Astrocyte of the cerebellum (primary cell): Measurements from ENCODE around the gene HEBP1.

Source experiments
- DNase-seq: peaks from one replicate; pipeline ENCODE4 v3.0.0-alpha.2; 2011; ENCODE audit warnings: low read depth
- H3K4me3 ChIP-seq: 2 replicates; pipeline ENCODE4 v1.5.1; 2011; ENCODE audit warnings: mild to moderate bottlenecking, low read depth, low read length, moderate library complexity
- CTCF ChIP-seq: IDR thresholded peaks from 2 replicates; pipeline ENCODE4 v1.5.1; 2012; ENCODE audit warnings: low read length, low read depth, moderate library complexity, mild to moderate bottlenecking; ENCODE audit errors: missing control alignments
- in situ Hi-C: cut with HindIII; loops from 2 replicates; pipeline ENCODE4 v1.10.0; 2017; ENCODE audit warnings: low sequenced_read_pairs

HEBP1 gene

GRCh38 chr12:12977231-12977630, 22.8 kb downstream of the HEBP1 start:
- in situ Hi-C loops, result no loop called here
- no peak overlapping the region for H3K4me3 ChIP-seq
- no peak for TF ChIP-seq CTCF
- DNase-seq, result no peak

GRCh38 chr12:12976366-12976765, 23.7 kb downstream of the HEBP1 start:
- in situ Hi-C loops, result no loop called here
- peak; percentile 75 for DNase-seq
- H3K4me3 ChIP-seq, result no peak overlapping the region
- no peak for TF ChIP-seq CTCF

GRCh38 chr12:12975322-12976077, 24.6 kb downstream of the HEBP1 start:
- no peak for DNase-seq
- in situ Hi-C loops, result no loop called here
- TF ChIP-seq CTCF, result peak; percentile 58
- H3K4me3 ChIP-seq, result no peak overlapping the region

GRCh38 chr12:12974211-12974610, 25.9 kb downstream of the HEBP1 start:
- in situ Hi-C loops, result no loop called here
- DNase-seq, result no peak
- no peak overlapping the region for H3K4me3 ChIP-seq
- no peak for TF ChIP-seq CTCF

- H3K4me3 ChIP-seq, result no peak overlapping the region
- in situ Hi-C loops, result no loop called here
- no peak for TF ChIP-seq CTCF
- DNase-seq, result no peak
Measured at GRCh38 chr12:12973019-12973418, 27.0 kb downstream of the HEBP1 start.

GRCh38 chr12:12965836-12966235, 34.2 kb downstream of the HEBP1 start:
- no peak for DNase-seq
- TF ChIP-seq CTCF, result no peak
- no peak overlapping the region for H3K4me3 ChIP-seq
- in situ Hi-C loops, result no loop called here
